HG03039 (cell line): ENCODE measurements around the gene PPT2.

ENCODE experiments used
- ATAC-seq: cut with Tn5 transposase; IDR thresholded peaks from one replicate; pipeline ENCODE4 v1.9.1; 2021; ENCODE audit warnings: mild to moderate bottlenecking, moderate library complexity; ENCODE audit not compliant: unreplicated experiment

Gene PPT2

GRCh38 chr6:32153564-32154513, at the start of gene PPT2:
Gene PPT2 (plus strand): TSS chr6:32154141. CDS start chr6:32154595, 454 bp downstream.
- no peak for ATAC-seq

GRCh38 chr6:32105433-32105832, 48.5 kb upstream of the PPT2 start:
- no peak for ATAC-seq

GRCh38 chr6:32107406-32107805, 46.5 kb upstream of the PPT2 start:
- no peak for ATAC-seq

- ATAC-seq = no peak
Measured at GRCh38 chr6:32108094-32108627, 45.8 kb upstream of the PPT2 start.

GRCh38 chr6:32108727-32109113, 45.2 kb upstream of the PPT2 start:
- no peak for ATAC-seq

- ATAC-seq = no peak
Measured at GRCh38 chr6:32109114-32109764, 44.7 kb upstream of the PPT2 start, which contains the start of gene TNXB. Gene TNXB (minus strand): TSS chr6:32109338. CDS start chr6:32098198, 11,140 bp downstream.

- no peak for ATAC-seq
Measured at GRCh38 chr6:32109765-32110160, 44.2 kb upstream of the PPT2 start.

GRCh38 chr6:32110632-32111031, 43.3 kb upstream of the PPT2 start:
- no peak for ATAC-seq

- ATAC-seq = no peak
Measured at GRCh38 chr6:32111424-32112066, 42.4 kb upstream of the PPT2 start.

- no peak for ATAC-seq
Measured at GRCh38 chr6:32112431-32112980, 41.4 kb upstream of the PPT2 start.

GRCh38 chr6:32113386-32114352, 40.3 kb upstream of the PPT2 start:
- ATAC-seq = no peak

GRCh38 chr6:32114796-32115195, 39.1 kb upstream of the PPT2 start:
- no peak for ATAC-seq

GRCh38 chr6:32115623-32116022, 38.3 kb upstream of the PPT2 start:
- ATAC-seq = no peak

GRCh38 chr6:32116674-32117073, 37.3 kb upstream of the PPT2 start:
- ATAC-seq = no peak

GRCh38 chr6:32117461-32117860, 36.5 kb upstream of the PPT2 start:
- no peak for ATAC-seq

GRCh38 chr6:32118782-32119628, 34.9 kb upstream of the PPT2 start:
- ATAC-seq = no peak

GRCh38 chr6:32120573-32121059, 33.3 kb upstream of the PPT2 start:
- ATAC-seq = no peak

GRCh38 chr6:32123681-32124080, 30.3 kb upstream of the PPT2 start:
- no peak for ATAC-seq

GRCh38 chr6:32126880-32127279, 27.1 kb upstream of the PPT2 start:
- ATAC-seq = no peak
